HepG2 (cell line): Measurements from ENCODE around the gene POLR3GL. TPM values are rescaled to one million over a fixed set of nuclear protein-coding genes. Genes with fewer than 3 reads are reported as not detected.

Source experiments
- CENPX ChIP-seq: sonication (generic); formaldehyde crosslinking; IDR thresholded peaks from 2 replicates; pipeline ENCODE4 v1.9.0; 2021; ENCODE audit warnings: mild to moderate bottlenecking, missing genetic modification reagents, moderate library complexity
- EP300 ChIP-seq, 3 experiments: sonication (generic) in 1 of 3; formaldehyde crosslinking in 1 of 3; IDR thresholded peaks; 2 replicates each; pipeline versions ENCODE4 v1.5.1 to v1.6.1; 2011 to 2020; ENCODE audit warnings: low read depth in 2 of 3, low read length in 2 of 3, borderline replicate concordance in 1 of 3, improper control_type of control experiment in 1 of 3, mild to moderate bottlenecking in 1 of 3, missing genetic modification reagents in 1 of 3, moderate library complexity in 1 of 3
- HES4 ChIP-seq: sonication (generic); formaldehyde crosslinking; IDR thresholded peaks from 2 replicates; pipeline ENCODE4 v1.9.0; 2021; ENCODE audit warnings: mild to moderate bottlenecking, missing genetic modification reagents, borderline replicate concordance
- HNRNPH1 ChIP-seq: fragments of 200-400 bp; formaldehyde crosslinking; optimal IDR thresholded peaks from 2 replicates; pipeline ENCODE3; 2017; ENCODE audit warnings: mild to moderate bottlenecking, low read depth, low read length
- HNRNPK ChIP-seq: fragments of 200-400 bp; formaldehyde crosslinking; IDR thresholded peaks from 2 replicates; pipeline ENCODE4 v1.6.1; 2018; ENCODE audit warnings: low read length, low read depth, moderate library complexity, mild to moderate bottlenecking; ENCODE audit not compliant: poor library complexity, severe bottlenecking
- HNRNPUL1 ChIP-seq: fragments of 200-400 bp; formaldehyde crosslinking; IDR thresholded peaks from 2 replicates; pipeline ENCODE4 v1.6.1; 2017; ENCODE audit warnings: low read depth, mild to moderate bottlenecking, low read length, moderate library complexity
- HOXA5 ChIP-seq: sonication (generic); formaldehyde crosslinking; IDR thresholded peaks from 2 replicates; pipeline ENCODE4 v1.4.0; 2020; ENCODE audit warnings: missing genetic modification reagents
- PCBP1 ChIP-seq: fragments of 200-400 bp; formaldehyde crosslinking; IDR thresholded peaks from 2 replicates; pipeline ENCODE4 v1.6.1; 2017; ENCODE audit warnings: mild to moderate bottlenecking, low read depth, low read length, borderline replicate concordance
- RBM39 ChIP-seq: fragments of 200-400 bp; formaldehyde crosslinking; IDR thresholded peaks from one replicate; pipeline ENCODE4 v1.6.1; 2018; ENCODE audit warnings: antibody characterized with exemption, mild to moderate bottlenecking, low read depth, low read length; ENCODE audit not compliant: poor library complexity, severe bottlenecking
- SIX1 ChIP-seq: sonication (generic); formaldehyde crosslinking; IDR thresholded peaks from 2 replicates; pipeline ENCODE4 v1.4.0; 2020; ENCODE audit warnings: missing genetic modification reagents, borderline replicate concordance
- SOX13 ChIP-seq, 3 experiments: fragments of 450-650 bp in 1 of 3; sonication (generic) in 1 of 3; formaldehyde crosslinking in 1 of 3; IDR thresholded peaks in 2 of 3; conservative IDR thresholded peaks in 1 of 3; 2 replicates each; pipeline versions ENCODE4 v1.5.0 to v1.6.1; 2016 to 2020; ENCODE audit warnings: antibody characterized with exemption in 1 of 3, mild to moderate bottlenecking in 1 of 3, missing compliant biosample characterization in 1 of 3, missing genetic modification reagents in 1 of 3, moderate library complexity in 1 of 3
- SP5 ChIP-seq: IDR thresholded peaks from 2 replicates; pipeline ENCODE4 v1.6.1; 2016; ENCODE audit warnings: low read depth, borderline replicate concordance
- U2AF1 ChIP-seq: fragments of 200-400 bp; formaldehyde crosslinking; optimal IDR thresholded peaks from 2 replicates; pipeline ENCODE3; 2017; ENCODE audit warnings: mild to moderate bottlenecking, low read depth, low read length
- ZNF17 ChIP-seq: sonication (generic); formaldehyde crosslinking; IDR thresholded peaks from 2 replicates; pipeline ENCODE4 v1.5.0; 2020; ENCODE audit warnings: mild to moderate bottlenecking, missing genetic modification reagents
- ZNF263 ChIP-seq: sonication (generic); formaldehyde crosslinking; IDR thresholded peaks from 2 replicates; pipeline ENCODE4 v1.4.0; 2020; ENCODE audit warnings: missing genetic modification reagents
- ZNF782 ChIP-seq: sonication (generic); formaldehyde crosslinking; IDR thresholded peaks from 2 replicates; pipeline ENCODE4 v1.4.0; 2020; ENCODE audit warnings: missing genetic modification reagents, mild to moderate bottlenecking, borderline replicate concordance
- ZSCAN12 ChIP-seq: sonication (generic); formaldehyde crosslinking; IDR thresholded peaks from 2 replicates; pipeline ENCODE4 v1.9.0; 2021; ENCODE audit warnings: mild to moderate bottlenecking, missing genetic modification reagents
- polyA plus RNA-seq, 8 experiments: library from polyadenylated mRNA; depleted of rRNA in 3 of 8; stranded (reverse) in 7 of 8; unstranded in 1 of 8; fragments of >200 nt; fragmentation: Illumina TruSeq in 4 of 8; extraction: Trizol in 4 of 8; gene quantifications; 2 replicates each; pipeline versions ENCODE4 v1.2.1 to v1.2.3, GENCODE V29; 2011 to 2016; ENCODE audit warnings: low read depth in 4 of 8, missing spikeins in 1 of 8, mixed read lengths in 1 of 8; ENCODE audit not compliant: insufficient read depth in 1 of 8
- total RNA-seq, 5 experiments: library from RNA; depleted of rRNA; stranded (reverse); fragments of >200 nt; fragmentation: Illumina TruSeq; extraction: Trizol; gene quantifications; 2 replicates each; pipeline ENCODE4 v1.2.3, GENCODE V29; 2016; ENCODE audit warnings: low read depth in 1 of 5
- TF ChIP-seq, protein P1 (sequence below): sonication (generic); formaldehyde crosslinking; IDR thresholded peaks from 2 replicates; pipeline ENCODE4 v1.5.0; 2020; ENCODE audit warnings: missing genetic modification reagents
- TF ChIP-seq, protein P2 (sequence below): sonication (generic); formaldehyde crosslinking; IDR thresholded peaks from 2 replicates; pipeline ENCODE4 v1.4.0; 2020; ENCODE audit warnings: mild to moderate bottlenecking, missing genetic modification reagents
- TF ChIP-seq, protein P3 (sequence below): sonication (generic); formaldehyde crosslinking; IDR thresholded peaks from 2 replicates; pipeline ENCODE4 v1.8.0; 2022; ENCODE audit warnings: mild to moderate bottlenecking, missing genetic modification reagents; ENCODE audit not compliant: insufficient replicate concordance
- TF ChIP-seq, protein P4 (sequence below): sonication (generic); formaldehyde crosslinking; IDR thresholded peaks from 2 replicates; pipeline ENCODE4 v1.5.0; 2020; ENCODE audit warnings: missing genetic modification reagents

The POLR3GL gene
- total and polyA plus RNA-seq, 2 of the 13 experiments (the other 11 are each of a cell fraction or from before 2014, with no cell fraction given) = 11.5 to 12.4 TPM

DNA sequence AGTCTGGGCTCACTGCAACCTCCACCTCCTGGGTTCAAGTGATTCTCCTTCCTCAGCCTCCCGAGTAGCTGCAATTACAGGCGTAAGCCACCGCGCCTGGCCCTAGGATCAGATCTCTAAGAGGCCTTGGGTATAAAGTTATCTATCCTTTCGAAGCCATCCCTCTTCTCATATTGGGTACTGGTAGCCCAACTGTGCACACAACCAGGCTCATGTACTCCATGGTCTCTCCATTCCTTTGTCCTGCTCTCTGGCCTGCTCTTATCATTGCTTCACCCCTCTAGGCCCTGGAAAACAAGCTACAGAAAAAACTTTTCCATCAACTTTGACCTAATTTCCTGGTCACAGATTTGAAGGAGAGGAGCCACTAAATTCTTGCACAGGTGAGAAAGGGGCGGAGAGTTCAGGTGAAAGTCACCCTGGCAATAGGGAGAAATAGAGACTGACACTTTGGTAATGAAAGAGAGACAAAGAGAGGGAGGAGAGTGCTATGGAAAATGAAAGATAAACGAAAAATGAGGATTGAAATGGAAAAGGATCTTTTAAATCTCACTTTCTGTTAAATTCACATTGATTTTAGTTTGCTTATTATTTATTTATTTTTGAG, 25.9 kb downstream of the POLR3GL start (continued):
- TF ChIP-seq, protein P1, sequence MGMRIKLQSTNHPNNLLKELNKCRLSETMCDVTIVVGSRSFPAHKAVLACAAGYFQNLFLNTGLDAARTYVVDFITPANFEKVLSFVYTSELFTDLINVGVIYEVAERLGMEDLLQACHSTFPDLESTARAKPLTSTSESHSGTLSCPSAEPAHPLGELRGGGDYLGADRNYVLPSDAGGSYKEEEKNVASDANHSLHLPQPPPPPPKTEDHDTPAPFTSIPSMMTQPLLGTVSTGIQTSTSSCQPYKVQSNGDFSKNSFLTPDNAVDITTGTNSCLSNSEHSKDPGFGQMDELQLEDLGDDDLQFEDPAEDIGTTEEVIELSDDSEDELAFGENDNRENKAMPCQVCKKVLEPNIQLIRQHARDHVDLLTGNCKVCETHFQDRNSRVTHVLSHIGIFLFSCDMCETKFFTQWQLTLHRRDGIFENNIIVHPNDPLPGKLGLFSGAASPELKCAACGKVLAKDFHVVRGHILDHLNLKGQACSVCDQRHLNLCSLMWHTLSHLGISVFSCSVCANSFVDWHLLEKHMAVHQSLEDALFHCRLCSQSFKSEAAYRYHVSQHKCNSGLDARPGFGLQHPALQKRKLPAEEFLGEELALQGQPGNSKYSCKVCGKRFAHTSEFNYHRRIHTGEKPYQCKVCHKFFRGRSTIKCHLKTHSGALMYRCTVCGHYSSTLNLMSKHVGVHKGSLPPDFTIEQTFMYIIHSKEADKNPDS (CRISPR knock-in tag) = no peak
- peak; percentile 69 for TF ChIP-seq SP5 (CRISPR knock-in tag)
- no peak for TF ChIP-seq ZNF263 (CRISPR knock-in tag)
- no peak for TF ChIP-seq HNRNPK
- TF ChIP-seq, protein P2, sequence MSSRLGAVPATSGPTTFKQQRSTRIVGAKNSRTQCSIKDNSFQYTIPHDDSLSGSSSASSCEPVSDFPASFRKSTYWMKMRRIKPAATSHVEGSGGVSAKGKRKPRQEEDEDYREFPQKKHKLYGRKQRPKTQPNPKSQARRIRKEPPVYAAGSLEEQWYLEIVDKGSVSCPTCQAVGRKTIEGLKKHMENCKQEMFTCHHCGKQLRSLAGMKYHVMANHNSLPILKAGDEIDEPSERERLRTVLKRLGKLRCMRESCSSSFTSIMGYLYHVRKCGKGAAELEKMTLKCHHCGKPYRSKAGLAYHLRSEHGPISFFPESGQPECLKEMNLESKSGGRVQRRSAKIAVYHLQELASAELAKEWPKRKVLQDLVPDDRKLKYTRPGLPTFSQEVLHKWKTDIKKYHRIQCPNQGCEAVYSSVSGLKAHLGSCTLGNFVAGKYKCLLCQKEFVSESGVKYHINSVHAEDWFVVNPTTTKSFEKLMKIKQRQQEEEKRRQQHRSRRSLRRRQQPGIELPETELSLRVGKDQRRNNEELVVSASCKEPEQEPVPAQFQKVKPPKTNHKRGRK (CRISPR knock-in tag) = no peak
- no peak for TF ChIP-seq CENPX (CRISPR knock-in tag)
- no peak for TF ChIP-seq HES4 (CRISPR knock-in tag)
- no peak; a peak in 1 of 4 replicates for TF ChIP-seq EP300 (IDR thresholded peaks at IDR 0.05; ENCODE audit: low read depth in 2 of 2, low read length in 2 of 2)
- TF ChIP-seq EP300 (CRISPR knock-in tag; IDR thresholded peaks at IDR 0.05; ENCODE audit: borderline replicate concordance) = no peak
- TF ChIP-seq HOXA5 (CRISPR knock-in tag) = no peak
- no peak for TF ChIP-seq U2AF1
- no peak for TF ChIP-seq SOX13 (IDR thresholded peaks at IDR 0.05)
- peak in 1 of 2 experiments; percentile 29; a peak in 1 of 4 replicates for TF ChIP-seq SOX13 (CRISPR knock-in tag; conservative IDR thresholded peaks at IDR 0.05 in 1 of 2, IDR thresholded peaks at IDR 0.05 in 1 of 2)
- no peak for TF ChIP-seq HNRNPUL1
- TF ChIP-seq HNRNPH1 = no peak
- no peak for TF ChIP-seq ZNF782 (CRISPR knock-in tag)
- TF ChIP-seq, protein P3, sequence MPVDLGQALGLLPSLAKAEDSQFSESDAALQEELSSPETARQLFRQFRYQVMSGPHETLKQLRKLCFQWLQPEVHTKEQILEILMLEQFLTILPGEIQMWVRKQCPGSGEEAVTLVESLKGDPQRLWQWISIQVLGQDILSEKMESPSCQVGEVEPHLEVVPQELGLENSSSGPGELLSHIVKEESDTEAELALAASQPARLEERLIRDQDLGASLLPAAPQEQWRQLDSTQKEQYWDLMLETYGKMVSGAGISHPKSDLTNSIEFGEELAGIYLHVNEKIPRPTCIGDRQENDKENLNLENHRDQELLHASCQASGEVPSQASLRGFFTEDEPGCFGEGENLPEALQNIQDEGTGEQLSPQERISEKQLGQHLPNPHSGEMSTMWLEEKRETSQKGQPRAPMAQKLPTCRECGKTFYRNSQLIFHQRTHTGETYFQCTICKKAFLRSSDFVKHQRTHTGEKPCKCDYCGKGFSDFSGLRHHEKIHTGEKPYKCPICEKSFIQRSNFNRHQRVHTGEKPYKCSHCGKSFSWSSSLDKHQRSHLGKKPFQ (CRISPR knock-in tag) = no peak
- no peak for TF ChIP-seq SIX1
- TF ChIP-seq RBM39 = no peak
- TF ChIP-seq, protein P4, sequence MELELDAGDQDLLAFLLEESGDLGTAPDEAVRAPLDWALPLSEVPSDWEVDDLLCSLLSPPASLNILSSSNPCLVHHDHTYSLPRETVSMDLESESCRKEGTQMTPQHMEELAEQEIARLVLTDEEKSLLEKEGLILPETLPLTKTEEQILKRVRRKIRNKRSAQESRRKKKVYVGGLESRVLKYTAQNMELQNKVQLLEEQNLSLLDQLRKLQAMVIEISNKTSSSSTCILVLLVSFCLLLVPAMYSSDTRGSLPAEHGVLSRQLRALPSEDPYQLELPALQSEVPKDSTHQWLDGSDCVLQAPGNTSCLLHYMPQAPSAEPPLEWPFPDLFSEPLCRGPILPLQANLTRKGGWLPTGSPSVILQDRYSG (CRISPR knock-in tag) = no peak
- no peak for TF ChIP-seq ZNF17
- TF ChIP-seq ZSCAN12 (CRISPR knock-in tag) = no peak
- no peak for TF ChIP-seq PCBP1
